ENCODE results near the gene APBA2.

GRCh38 chr15:29113336-29114220, 227.8 kb downstream of the APBA2 start:
- TF ChIP-seq CTCF (conservative IDR thresholded peaks at IDR 0.05; ENCODE audit: low read depth, low read length) = no peak
- no peak for TF ChIP-seq EZH2 (IDR thresholded peaks at IDR 0.05; ENCODE audit: borderline replicate concordance, low read depth, low read length, poor library complexity, severe bottlenecking)
